ENCODE results near the gene SRGN. TPM values are rescaled to one million over a fixed set of nuclear protein-coding genes. Genes with fewer than 3 reads are reported as not detected.

Gene SRGN
- polyA plus RNA-seq, 1 donor from 2014 or later: not detected

DNA sequence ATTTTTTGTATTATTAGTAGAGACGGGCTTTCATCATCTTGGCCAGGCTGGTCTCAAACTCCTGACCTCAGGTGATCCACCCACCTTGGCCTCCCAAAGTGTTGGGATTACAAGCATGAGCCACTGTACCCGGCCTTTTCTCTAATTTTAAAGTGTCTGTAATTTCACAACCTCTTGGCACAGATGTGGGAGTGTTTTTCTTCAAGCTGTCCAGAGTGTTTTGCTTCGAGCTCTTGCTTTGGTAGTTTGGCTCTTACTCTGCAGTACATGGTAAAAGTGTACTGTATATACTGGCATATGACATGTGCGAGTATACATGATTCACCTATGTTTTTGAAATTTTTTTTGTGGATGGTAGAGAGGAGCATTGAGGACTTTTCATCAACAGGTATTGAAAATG is 9.8 kb downstream of the SRGN start:
- TF ChIP-seq RAD21 (conservative IDR thresholded peaks at IDR 0.05): no peak
- TF ChIP-seq REST (IDR thresholded peaks at IDR 0.05; ENCODE audit: borderline replicate concordance): no peak
- no peak for TF ChIP-seq TAF1 (IDR thresholded peaks at IDR 0.05; ENCODE audit: low read depth)
- TF ChIP-seq MXI1 (conservative IDR thresholded peaks at IDR 0.05; ENCODE audit: poor library complexity, severe bottlenecking): no peak
- TF ChIP-seq POLR2AphosphoS5 (IDR thresholded peaks at IDR 0.05): no peak
- TF ChIP-seq EZH2 (IDR thresholded peaks at IDR 0.05; ENCODE audit: borderline replicate concordance, insufficient read depth, low read length, poor library complexity, severe bottlenecking): no peak
- no peak for TF ChIP-seq EP300 (conservative IDR thresholded peaks at IDR 0.05; ENCODE audit: poor library complexity, severe bottlenecking)
- TF ChIP-seq CTCF (IDR thresholded peaks at IDR 0.05; ENCODE audit: poor library complexity, severe bottlenecking): no peak
- no peak for TF ChIP-seq SMC3 (conservative IDR thresholded peaks at IDR 0.05; ENCODE audit: poor library complexity)
- Histone ChIP-seq H3K9ac (ENCODE audit: low read length) (no peak overlapping the region), H3K4me3 (ENCODE audit: low read length) (no peak overlapping the region), H3F3A (ENCODE audit: insufficient read depth, low read length, poor library complexity, severe bottlenecking) (no peaks in the 10 kb centered on the region), H3K4me2 (ENCODE audit: low read length) (no peak overlapping the region), H3K79me2 (replicated peaks; ENCODE audit: insufficient read depth, low read length) (no peaks in the 10 kb centered on the region), H3K9me3 (ENCODE audit: low read length) (no peaks in the 10 kb centered on the region), H3K27me3 (ENCODE audit: insufficient read depth, low read depth, low read length) (no peaks in the 10 kb centered on the region), H3K27ac (ENCODE audit: low read length) (no peak overlapping the region), H4K20me1 (ENCODE audit: insufficient read depth) (no peaks in the 10 kb centered on the region), H2AFZ (ENCODE audit: low read depth, low read length) (no peak overlapping the region), H3K9me2 (ENCODE audit: insufficient read depth, low read length) (no peaks in the 10 kb centered on the region), H3K36me3 (ENCODE audit: insufficient read depth, low read length) (no peaks in the 10 kb centered on the region)

- H3K9ac ChIP-seq (ENCODE audit: low read length): no peak overlapping the region
- no peaks in the 10 kb centered on the region for H4K20me1 ChIP-seq (ENCODE audit: insufficient read depth)
- H3K4me2 ChIP-seq (ENCODE audit: low read length): no peak overlapping the region
- no peak overlapping the region for H2AFZ ChIP-seq (ENCODE audit: low read depth, low read length)
- H3K9me2 ChIP-seq (ENCODE audit: insufficient read depth, low read length): no peaks in the 10 kb centered on the region
- H3K27me3 ChIP-seq (ENCODE audit: insufficient read depth, low read depth, low read length): no peaks in the 10 kb centered on the region
- no peaks in the 10 kb centered on the region for H3K36me3 ChIP-seq (ENCODE audit: insufficient read depth, low read length)
- no peaks in the 10 kb centered on the region for H3K9me3 ChIP-seq (ENCODE audit: low read length)
- no peak overlapping the region for H3K27ac ChIP-seq (ENCODE audit: low read length)
- TF ChIP-seq EP300 (conservative IDR thresholded peaks at IDR 0.05; ENCODE audit: poor library complexity, severe bottlenecking) (no peak), REST (IDR thresholded peaks at IDR 0.05; ENCODE audit: borderline replicate concordance) (no peak), RAD21 (conservative IDR thresholded peaks at IDR 0.05) (no peak), TAF1 (IDR thresholded peaks at IDR 0.05; ENCODE audit: low read depth) (no peak), CTCF (IDR thresholded peaks at IDR 0.05; ENCODE audit: poor library complexity, severe bottlenecking) (no peak), EZH2 (IDR thresholded peaks at IDR 0.05; ENCODE audit: borderline replicate concordance, insufficient read depth, low read length, poor library complexity, severe bottlenecking) (no peak), MXI1 (conservative IDR thresholded peaks at IDR 0.05; ENCODE audit: poor library complexity, severe bottlenecking) (no peak), POLR2AphosphoS5 (IDR thresholded peaks at IDR 0.05) (no peak), SMC3 (conservative IDR thresholded peaks at IDR 0.05; ENCODE audit: poor library complexity) (no peak)
- no peak overlapping the region for H3K4me3 ChIP-seq (ENCODE audit: low read length)
- H3F3A ChIP-seq (ENCODE audit: insufficient read depth, low read length, poor library complexity, severe bottlenecking): no peaks in the 10 kb centered on the region
- no peaks in the 10 kb centered on the region for H3K79me2 ChIP-seq (replicated peaks; ENCODE audit: insufficient read depth, low read length)
These were observed 12.4 kb downstream of the SRGN start for GRCh38 chr10:69100136-69100872.

All from neural cell (in vitro differentiated cells).